GM19438 (cell line): ENCODE data around the gene CCDC66.
A peak's percentile ranks its signal among the peaks of the same experiment; 100 is the strongest.

Source experiments
- ATAC-seq: cut with Tn5 transposase; IDR thresholded peaks from one replicate; pipeline ENCODE4 v1.9.1; 2021; ENCODE audit warnings: low read depth; ENCODE audit not compliant: unreplicated experiment

Gene CCDC66

DNA sequence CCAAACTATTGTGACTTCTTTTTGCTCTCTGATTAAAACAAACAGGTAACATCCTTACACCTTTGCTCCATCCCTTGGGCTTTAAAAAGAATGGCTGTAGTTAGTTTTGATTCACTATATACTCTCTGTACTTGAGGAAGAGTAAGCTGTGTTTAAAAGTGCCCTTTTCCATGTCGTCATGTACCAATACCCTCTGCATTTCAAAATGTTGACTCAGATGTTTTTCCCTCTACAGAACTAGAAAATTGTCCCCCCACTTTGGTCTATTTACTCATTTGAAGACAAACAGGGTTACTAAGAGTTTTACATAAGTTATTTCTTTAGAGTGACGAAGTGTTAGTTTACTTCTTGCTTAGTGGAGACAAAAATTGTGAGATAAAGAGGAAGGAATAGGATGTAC is 63.4 kb downstream of the CCDC66 start:
- no peak for ATAC-seq

GRCh38 chr3:56621681-56622080 is 64.7 kb downstream of the CCDC66 start:
- ATAC-seq, result no peak

DNA sequence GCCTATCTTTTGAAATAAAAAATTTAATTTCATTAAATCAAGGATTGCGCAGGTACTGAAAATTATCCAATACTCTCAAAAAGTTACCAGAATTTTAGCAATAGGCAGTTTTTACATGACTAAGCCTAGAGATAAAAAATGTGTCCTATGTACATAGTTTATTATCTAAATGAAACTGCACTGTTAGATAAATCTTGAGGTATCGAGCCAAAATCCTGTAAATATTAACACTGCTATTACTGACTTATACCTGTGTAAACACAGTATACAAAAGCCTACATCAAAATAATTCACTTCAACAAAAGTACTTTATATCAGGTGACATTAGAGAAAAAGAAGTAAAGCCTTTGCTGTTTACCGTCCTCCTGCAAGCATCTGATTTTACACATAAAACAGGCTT is 65.4 kb downstream of the CCDC66 start:
- no peak for ATAC-seq

DNA sequence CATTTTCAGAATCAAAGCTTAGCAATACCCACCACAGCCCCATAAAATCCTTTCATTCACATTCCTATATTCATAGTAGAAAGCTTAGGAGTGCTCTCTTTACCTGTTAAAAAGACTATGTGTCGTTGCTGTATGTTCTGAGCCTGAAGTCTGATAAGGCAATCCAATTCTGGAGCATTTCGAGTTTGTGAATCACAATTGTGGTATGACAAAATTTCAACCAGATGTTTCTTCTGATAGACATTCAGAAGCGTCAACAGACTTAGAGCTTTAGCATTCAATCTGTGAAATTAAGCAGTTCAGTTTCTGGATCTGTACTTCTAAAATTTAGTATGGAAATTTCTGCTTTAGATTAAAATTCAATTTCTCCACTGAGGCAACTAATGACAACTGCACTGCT is 67.8 kb downstream of the CCDC66 start:
- ATAC-seq, result no peak

DNA sequence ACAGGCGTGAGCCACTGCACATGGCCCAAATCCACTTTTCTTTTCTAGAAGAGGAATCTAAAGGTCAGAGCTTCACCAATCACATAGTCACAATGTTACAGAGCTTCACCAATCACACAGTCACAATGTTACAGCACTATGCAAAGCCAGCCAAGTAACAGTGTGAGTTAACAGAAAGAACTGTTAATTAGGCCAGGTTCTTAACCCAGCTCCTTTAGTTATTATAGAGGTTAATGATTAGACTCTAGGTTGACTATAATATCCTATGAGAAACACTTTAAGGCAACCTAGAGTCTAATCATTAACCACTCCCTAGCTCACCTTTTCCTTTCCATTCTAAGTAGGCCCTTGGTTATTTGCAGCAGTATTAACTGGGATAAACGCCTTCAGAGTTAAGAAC is 72.1 kb downstream of the CCDC66 start:
- peak; percentile 71 for ATAC-seq

DNA sequence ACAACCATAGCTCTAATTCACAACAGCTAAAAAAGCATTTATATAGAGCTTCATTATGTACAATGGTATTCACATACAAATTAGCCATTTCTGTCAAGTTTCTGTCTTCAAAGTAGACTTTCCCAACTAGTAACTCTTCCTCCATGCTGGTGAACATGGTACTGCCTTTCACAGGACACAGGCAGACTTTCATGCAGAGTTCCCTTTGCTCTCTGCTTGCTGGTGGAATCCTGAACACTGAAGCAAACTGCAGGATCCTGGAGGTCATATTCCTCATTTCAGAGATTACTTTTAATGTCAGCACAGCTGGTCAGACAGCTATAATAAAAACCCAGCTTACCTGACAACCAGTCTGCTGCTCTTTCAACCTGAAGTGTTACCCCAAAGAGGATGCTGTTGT is 72.5 kb downstream of the CCDC66 start:
- ATAC-seq, result peak; percentile 42

- ATAC-seq, result no peak
These were observed 74.0 kb downstream of the CCDC66 start for GRCh38 chr3:56630966-56631365.

- no peak for ATAC-seq
These were observed 76.2 kb downstream of the CCDC66 start for GRCh38 chr3:56633181-56633580.

DNA sequence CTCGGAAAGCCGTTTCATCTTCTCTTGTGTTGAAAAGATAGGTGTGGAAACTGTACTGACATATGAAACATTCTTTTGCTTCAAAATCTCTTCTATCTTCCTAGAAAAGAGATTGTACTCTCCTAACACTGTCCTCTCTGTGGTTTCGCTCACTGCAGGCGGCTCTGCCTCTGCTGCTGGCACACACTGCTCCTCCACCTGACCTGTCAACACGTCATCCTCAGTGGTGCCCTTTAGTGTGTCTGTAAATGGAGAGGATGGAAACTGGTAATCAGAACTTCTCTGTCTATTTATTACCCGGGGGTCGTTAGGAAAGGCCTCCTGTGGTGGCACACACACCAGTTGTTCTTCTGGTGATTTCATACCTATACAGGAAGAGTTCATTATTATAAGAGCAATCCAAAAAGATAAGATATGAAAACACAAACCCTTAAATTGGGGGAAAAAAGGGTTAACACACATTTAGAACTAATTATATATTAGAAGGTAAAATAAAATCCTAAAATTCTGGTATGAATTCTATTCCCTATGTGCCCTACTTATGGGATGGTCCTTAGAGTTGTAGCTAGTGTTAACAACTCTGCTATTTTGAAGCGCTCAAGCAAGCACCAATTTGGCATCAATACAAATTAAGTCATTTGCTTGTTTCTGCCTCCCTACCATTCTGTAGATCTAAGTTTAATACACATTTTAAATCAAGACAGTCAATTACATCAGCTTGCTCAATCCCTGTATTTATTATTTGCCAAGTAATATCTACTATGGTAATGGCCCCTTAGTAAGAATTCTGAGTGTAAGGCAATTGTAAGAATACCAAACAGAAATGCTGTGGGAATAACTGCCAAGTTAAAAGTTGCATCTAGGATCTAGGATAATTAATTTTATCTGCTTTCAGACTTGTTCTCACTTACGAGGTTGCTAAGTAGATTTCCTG is 76.9 kb downstream of the CCDC66 start:
- ATAC-seq, result no peak

- ATAC-seq, result no peak
These were observed 88.4 kb downstream of the CCDC66 start for GRCh38 chr3:56645407-56645806.

GRCh38 chr3:56654460-56654859 is 97.5 kb downstream of the CCDC66 start:
- no peak for ATAC-seq

GRCh38 chr3:56655709-56656108 is 98.7 kb downstream of the CCDC66 start:
- no peak for ATAC-seq

- no peak for ATAC-seq
These were observed 107.8 kb downstream of the CCDC66 start for GRCh38 chr3:56664823-56665222.

DNA sequence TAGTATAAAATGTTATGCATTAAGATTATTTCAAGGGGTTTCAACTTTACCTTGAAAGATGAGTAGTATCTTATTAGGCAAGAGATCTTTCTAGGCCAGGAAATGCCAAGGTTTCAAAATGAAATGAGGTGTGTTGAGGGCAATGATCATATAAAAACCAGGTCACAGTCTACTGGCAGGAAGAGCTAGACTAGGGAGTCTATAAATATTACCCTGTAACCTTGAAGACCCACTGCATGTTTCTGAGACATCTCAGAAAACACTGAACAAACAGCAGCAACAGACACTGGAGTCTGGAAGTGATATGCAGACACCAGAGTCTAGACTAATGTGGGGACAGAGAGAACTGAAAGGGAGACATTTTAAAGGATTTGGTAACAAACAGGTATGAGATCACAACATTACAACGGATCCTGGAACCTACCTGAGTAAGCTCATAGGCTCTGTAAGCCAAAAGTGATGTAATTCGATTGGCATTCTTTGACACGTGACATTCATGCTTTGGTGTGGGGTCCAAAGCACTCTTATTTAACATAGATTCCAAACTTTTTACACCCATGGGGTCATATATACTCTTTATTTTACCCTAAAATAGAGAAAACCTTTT is 111.1 kb downstream of the CCDC66 start:
- ATAC-seq, result no peak
